Left lung (tissue), 10 donors: ENCODE results near the gene LRRC23. TPM values are rescaled to one million over a fixed set of nuclear protein-coding genes. Genes with fewer than 3 reads are reported as not detected.

Experiments used
- ATAC-seq: fragments of 200-7000 bp; cut with Tn5 transposase; one replicate; pipeline ENCODE4 v1.9.1; 2020; ENCODE audit warnings: moderate library complexity
- DNase-seq, 4 donors: peaks; one replicate each; pipeline ENCODE4 v3.0.0-alpha.2; 2013 to 2020
- H3K27ac ChIP-seq, 2 donors: fragments of 200-600 bp; sonication (generic) in 1 of 2; one replicate each; pipeline versions ENCODE4 v1.5.0 to v1.8.0; 2020 to 2021
- H3K27me3 ChIP-seq, 2 donors: fragments of 200-600 bp; sonication (generic) in 1 of 2; one replicate each; pipeline versions ENCODE4 v1.5.0 to v1.8.0; 2020 to 2021
- H3K36me3 ChIP-seq, 2 donors: fragments of 200-600 bp; sonication (generic) in 1 of 2; one replicate each; pipeline versions ENCODE4 v1.5.0 to v1.8.0; 2020 to 2021
- H3K4me1 ChIP-seq, 2 donors: fragments of 200-600 bp; one replicate each; pipeline ENCODE4 v1.8.0; 2021
- H3K4me3 ChIP-seq, 2 donors: fragments of 200-600 bp; sonication (generic) in 1 of 2; one replicate each; pipeline versions ENCODE4 v1.5.0 to v1.8.0; 2020 to 2021; ENCODE audit warnings: mild to moderate bottlenecking in 1 of 2
- H3K9me3 ChIP-seq, 2 donors: fragments of 200-600 bp; sonication (generic) in 1 of 2; one replicate each; pipeline versions ENCODE4 v1.5.0 to v1.8.0; 2020 to 2021
- CTCF ChIP-seq, 2 donors: fragments of 200-600 bp; sonication (generic) in 1 of 2; IDR thresholded peaks; one replicate each; pipeline versions ENCODE4 v1.5.0 to v1.8.0; 2021; ENCODE audit warnings: antibody characterized with exemption in 2 of 2
- intact Hi-C, 2 donors: fragments of 100-400 bp; cut with DNase I; formaldehyde crosslinking; loops; one replicate each; pipeline versions ENCODE4 v1.11.2 to v1.14.2; 2022
- polyA plus RNA-seq, 6 donors: library from polyadenylated mRNA; unstranded; fragments of 120-200 nt; gene quantifications; one replicate each; pipeline ENCODE4 v1.2.1, GENCODE V29; 2013; ENCODE audit not compliant: insufficient read length in 6 of 6
- total RNA-seq, 2 donors: library from RNA; stranded (reverse); fragmentation: NEBNext Ultra II Directional; extraction: Animal tissue kit (Norgen Biotek cat#: 25700); gene quantifications; one replicate each; pipeline ENCODE4 v1.2.1, GENCODE V29; 2021
- donor health status: DM: no; HTN: yes; CAD: no.
- donor health status: DM: no; HTN: no; CAD: no.

The LRRC23 gene
- total and polyA plus RNA-seq, 8 donors = 11.0 to 36.8 (median 22.1) TPM

- peak overlapping the region; percentile 69 to 93 for H3K27ac ChIP-seq
- H3K4me1 ChIP-seq = peaks cover 31 to 97% of the 10 kb centered on the region in 2 donors
- no peak for TF ChIP-seq CTCF (IDR thresholded peaks at IDR 0.05)
- no peaks in the 10 kb centered on the region for H3K27me3 ChIP-seq
- no peak for ATAC-seq
- H3K9me3 ChIP-seq = no peaks in the 10 kb centered on the region
- intact Hi-C loops = loop anchor here in 1 of 2 donors (10.0 kb wide), 1 partner anchor 157 kb away; no protein-coding TSS in a partner anchor
- H3K36me3 ChIP-seq = peaks cover 0 to 66% of the 10 kb centered on the region in 2 donors
- H3K4me3 ChIP-seq = peak overlapping the region in 1 of 2 donors; percentile 29
- DNase-seq = peak in 1 of 4 donors; percentile 65
Measured at GRCh38 chr12:6957741-6958608, 53.4 kb downstream of the LRRC23 start.

GRCh38 chr12:6958609-6959057 is 54.0 kb downstream of the LRRC23 start:
- no peak for TF ChIP-seq CTCF (IDR thresholded peaks at IDR 0.05)
- peak overlapping the region; percentile 69 to 93 for H3K27ac ChIP-seq
- H3K4me3 ChIP-seq = peak overlapping the region in 1 of 2 donors; percentile 29

GRCh38 chr12:6959058-6959804 is 54.6 kb downstream of the LRRC23 start:
- ATAC-seq (no peak), DNase-seq (peak in 1 of 4 donors; percentile 80)
- Histone ChIP-seq H3K27me3 (no peaks in the 10 kb centered on the region), H3K9me3 (no peaks in the 10 kb centered on the region), H3K4me3 (peak overlapping the region in 1 of 2 donors; percentile 29), H3K36me3 (peaks cover 0 to 65% of the 10 kb centered on the region in 2 donors), H3K4me1 (peaks cover 31 to 95% of the 10 kb centered on the region in 2 donors), H3K27ac (peak overlapping the region; percentile 69 to 93)
- intact Hi-C loops = loop anchor here in 1 of 2 donors (10.0 kb wide), 1 partner anchor 156 kb away; no protein-coding TSS in a partner anchor
- TF ChIP-seq CTCF (IDR thresholded peaks at IDR 0.05) = no peak

More at GRCh38 chr12:6958609-6959057, 54.0 kb downstream of the LRRC23 start:
- no peak for ATAC-seq
- Histone ChIP-seq H3K4me1 (peaks cover 31 to 95% of the 10 kb centered on the region in 2 donors), H3K9me3 (no peaks in the 10 kb centered on the region), H3K27me3 (no peaks in the 10 kb centered on the region), H3K36me3 (peaks cover 0 to 66% of the 10 kb centered on the region in 2 donors)
- intact Hi-C loops = loop anchor here in 1 of 2 donors (10.0 kb wide), 1 partner anchor 156 kb away; no protein-coding TSS in a partner anchor
- peak in 1 of 4 donors; percentile 80 for DNase-seq

GRCh38 chr12:6959805-6960592 is 55.4 kb downstream of the LRRC23 start:
- Histone ChIP-seq H3K36me3 (peaks cover 0 to 58% of the 10 kb centered on the region in 2 donors), H3K4me3 (peak overlapping the region in 1 of 2 donors; percentile 47), H3K4me1 (peaks cover 31 to 95% of the 10 kb centered on the region in 2 donors), H3K27ac (peak overlapping the region; percentile 69 to 93), H3K9me3 (no peaks in the 10 kb centered on the region), H3K27me3 (no peaks in the 10 kb centered on the region)
- DNase-seq (peak in 1 of 4 donors; percentile 78), ATAC-seq (no peak)
- no peak for TF ChIP-seq CTCF (IDR thresholded peaks at IDR 0.05)
- intact Hi-C loops = loop anchor here in 1 of 2 donors (10.0 kb wide), 1 partner anchor 155 kb away; no protein-coding TSS in a partner anchor
